HT-29 (cell line): ENCODE measurements around the gene RASA3. TPM values are rescaled to one million over a fixed set of nuclear protein-coding genes. Genes with fewer than 3 reads are reported as not detected.
"Not testable (repeated sequence)": the region's sequence is repeated elsewhere in the genome, so short reads cannot be mapped to it uniquely, and the experiment has no call there.

Experiments used
- DNase-seq: peaks from one replicate; pipeline ENCODE4 v3.0.0-alpha.2; 2015; ENCODE audit warnings: low spot score
- total RNA-seq: library from RNA; depleted of rRNA; stranded (reverse); fragments of >200 nt; shearing (Covaris generic); gene quantifications from 2 replicates; pipeline ENCODE4 v1.2.3, GENCODE V29; 2014; rRNA removed

RASA3 gene, protein sequence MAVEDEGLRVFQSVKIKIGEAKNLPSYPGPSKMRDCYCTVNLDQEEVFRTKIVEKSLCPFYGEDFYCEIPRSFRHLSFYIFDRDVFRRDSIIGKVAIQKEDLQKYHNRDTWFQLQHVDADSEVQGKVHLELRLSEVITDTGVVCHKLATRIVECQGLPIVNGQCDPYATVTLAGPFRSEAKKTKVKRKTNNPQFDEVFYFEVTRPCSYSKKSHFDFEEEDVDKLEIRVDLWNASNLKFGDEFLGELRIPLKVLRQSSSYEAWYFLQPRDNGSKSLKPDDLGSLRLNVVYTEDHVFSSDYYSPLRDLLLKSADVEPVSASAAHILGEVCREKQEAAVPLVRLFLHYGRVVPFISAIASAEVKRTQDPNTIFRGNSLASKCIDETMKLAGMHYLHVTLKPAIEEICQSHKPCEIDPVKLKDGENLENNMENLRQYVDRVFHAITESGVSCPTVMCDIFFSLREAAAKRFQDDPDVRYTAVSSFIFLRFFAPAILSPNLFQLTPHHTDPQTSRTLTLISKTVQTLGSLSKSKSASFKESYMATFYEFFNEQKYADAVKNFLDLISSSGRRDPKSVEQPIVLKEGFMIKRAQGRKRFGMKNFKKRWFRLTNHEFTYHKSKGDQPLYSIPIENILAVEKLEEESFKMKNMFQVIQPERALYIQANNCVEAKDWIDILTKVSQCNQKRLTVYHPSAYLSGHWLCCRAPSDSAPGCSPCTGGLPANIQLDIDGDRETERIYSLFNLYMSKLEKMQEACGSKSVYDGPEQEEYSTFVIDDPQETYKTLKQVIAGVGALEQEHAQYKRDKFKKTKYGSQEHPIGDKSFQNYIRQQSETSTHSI
- total RNA-seq = 24.9 and 25.1 TPM in 2 replicates

DNA sequence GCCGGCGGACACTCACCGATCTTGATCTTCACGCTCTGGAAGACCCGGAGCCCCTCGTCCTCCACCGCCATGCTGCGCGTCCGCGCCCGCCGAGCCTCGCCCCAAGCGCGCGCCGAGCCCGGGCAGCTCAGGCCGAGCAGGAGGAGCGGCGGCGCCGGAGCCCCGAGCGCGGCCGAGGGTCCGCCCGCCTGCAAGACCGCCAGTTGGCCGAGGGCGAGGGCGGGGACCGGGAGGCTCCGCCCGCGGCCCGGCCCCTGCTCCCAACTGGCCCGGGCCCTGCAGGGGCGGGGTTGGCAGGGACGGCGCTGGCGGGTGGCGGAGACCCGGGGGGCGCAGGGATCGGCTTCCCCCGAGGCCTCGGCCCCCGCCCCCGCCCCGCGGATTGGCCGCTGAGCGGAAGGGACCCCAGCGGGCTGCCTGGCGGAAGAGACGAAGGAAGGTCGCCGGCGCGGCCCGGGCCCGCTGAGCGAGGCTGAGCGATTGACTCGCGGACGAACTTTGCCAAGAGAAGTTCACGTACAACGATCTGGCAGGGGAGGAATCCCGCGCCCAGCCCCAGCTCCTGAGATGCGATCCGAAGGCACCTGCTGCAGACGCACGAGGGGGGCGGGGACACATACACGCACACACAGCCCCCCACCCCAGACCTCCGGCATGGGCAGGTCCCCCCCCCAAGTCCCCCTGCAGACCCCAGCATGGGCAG is at the start of gene RASA3:
Gene RASA3 (minus strand): TSS at position 205 of the 703 bp plus-strand sequence. CDS start 134 bp downstream, at position 71.
- peak; percentile 91 for DNase-seq

DNA sequence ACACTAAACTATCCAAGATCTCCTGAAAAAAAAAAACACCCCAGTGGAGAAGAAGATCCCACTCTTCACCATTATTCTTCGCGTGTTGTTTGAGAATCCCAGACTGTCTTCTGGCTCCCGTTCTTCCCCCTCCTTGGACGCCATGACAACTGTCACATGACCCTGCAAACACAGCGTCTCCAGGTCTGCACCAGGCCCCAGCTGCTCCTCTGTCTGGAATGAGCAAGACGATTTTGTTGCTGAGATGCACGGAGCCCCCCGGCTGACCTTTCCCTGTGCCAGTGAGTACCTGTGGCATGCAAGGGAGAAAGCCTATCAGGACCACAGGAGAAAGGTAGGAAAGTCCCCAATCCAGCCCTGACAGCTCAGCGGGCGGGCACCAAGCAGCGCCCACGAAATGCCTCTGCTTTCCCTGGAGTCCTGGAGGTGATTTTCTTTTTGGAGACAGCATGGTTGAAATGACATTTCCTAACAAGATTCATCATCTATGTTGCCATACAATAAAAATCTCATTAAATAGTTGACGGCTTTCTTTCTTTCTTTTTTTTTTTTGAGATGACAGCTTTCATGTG is 46.8 kb upstream of the RASA3 start, which contains the start of gene CFAP97D2:
Gene CFAP97D2 (plus strand): TSS at position 171 of the 572 bp plus-strand sequence. CDS start 74 bp downstream, at position 245.
- DNase-seq = no peak

DNA sequence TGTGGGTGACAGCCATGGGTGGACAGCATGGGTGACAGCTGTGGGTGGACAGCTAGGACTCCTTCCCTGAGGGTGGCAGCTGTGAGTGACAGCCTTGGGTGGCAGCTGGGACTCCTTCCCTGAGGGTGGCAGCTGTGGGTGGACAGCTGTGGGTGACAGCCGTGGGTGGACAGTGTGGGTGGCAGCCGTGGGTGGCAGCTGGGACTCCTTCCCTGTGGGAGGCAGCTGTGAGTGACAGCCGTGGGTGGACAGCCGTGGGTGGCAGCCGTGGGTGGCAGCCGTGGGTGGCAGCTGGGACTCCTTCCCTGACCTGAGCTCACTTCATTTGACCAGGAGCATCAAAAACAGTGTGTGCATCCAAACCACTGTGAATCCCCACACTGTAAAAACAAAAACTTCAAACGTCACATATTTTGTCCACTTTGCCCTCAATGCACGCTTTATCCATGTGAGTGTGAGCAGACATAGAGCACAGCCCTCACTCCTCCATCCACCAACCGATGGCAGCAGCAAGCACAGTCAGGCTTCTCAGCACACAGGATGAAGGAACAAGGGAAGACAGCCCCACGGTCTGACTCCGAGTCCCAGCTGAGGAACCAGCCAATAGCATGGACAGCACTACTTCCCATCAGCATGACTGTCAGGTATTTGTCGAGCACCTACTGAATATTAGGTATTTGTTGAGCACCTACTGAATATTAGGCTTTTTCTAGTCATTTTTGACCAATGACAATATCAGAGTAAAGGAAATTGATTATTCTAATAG is 45.0 kb upstream of the RASA3 start:
- no peak for DNase-seq

DNA sequence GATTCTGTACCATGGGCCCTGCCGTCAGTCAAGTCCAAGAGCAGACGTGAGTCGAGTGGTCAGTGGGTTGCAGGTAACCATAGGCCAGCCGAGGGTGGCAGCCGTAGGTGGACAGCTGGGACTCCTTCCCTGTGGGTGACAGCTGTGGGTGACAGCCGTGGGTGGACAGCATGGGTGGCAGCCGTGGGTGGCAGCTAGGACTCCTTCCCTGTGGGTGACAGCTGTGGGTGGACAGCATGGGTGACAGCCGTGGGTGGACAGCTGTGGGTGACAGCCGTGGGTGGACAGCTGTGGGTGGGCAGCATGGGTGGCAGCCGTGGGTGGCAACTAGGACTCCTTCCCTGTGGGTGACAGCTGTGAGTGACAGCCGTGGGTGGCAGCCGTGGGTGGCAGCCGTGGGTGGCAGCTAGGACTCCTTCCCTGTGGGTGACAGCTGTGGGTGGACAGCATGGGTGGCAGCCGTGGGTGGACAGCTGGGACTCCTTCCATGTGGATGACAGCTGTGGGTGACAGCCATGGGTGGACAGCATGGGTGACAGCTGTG is 44.0 kb upstream of the RASA3 start:
- not testable (repeated sequence) for DNase-seq

DNA sequence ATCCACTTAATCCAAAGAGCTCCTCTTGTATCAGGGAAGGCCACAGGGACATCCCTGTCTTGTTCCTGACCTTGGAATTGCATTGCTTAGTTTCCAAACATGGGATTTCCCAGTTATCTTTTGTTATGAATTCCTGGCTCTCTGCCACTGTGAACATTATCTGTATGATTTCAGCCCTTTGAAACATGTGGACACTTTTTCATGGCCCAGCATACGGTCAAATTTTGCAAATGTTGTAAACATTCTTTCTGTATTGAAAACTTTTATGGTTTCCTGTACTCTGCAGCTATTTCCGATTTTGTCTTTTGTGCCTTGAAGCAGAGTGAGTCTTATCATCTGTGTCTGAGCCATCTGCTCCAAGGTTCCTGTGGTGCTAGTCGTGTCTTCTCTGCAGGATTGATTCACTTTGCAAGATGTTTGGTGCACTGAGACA is 42.1 kb upstream of the RASA3 start:
- no peak for DNase-seq

DNA sequence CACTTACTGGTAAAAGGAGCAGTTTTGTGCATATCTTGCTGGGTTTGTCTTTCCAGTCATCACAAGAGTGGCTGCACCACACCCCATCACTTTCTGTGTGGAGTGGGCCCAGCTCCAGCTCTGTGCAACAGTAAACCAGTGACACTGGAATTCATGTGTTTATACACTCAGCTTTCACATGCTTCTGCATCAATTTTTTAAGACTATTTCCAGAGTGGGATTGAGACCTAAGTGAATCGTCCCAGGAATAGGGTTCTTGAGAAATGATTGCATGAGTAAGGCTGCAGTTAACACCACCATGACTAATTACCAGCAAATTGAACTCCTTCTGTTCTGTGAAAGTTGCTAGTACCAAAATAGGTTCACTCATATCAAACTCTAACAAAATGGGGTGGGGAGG is 41.3 kb upstream of the RASA3 start:
- DNase-seq = no peak

DNA sequence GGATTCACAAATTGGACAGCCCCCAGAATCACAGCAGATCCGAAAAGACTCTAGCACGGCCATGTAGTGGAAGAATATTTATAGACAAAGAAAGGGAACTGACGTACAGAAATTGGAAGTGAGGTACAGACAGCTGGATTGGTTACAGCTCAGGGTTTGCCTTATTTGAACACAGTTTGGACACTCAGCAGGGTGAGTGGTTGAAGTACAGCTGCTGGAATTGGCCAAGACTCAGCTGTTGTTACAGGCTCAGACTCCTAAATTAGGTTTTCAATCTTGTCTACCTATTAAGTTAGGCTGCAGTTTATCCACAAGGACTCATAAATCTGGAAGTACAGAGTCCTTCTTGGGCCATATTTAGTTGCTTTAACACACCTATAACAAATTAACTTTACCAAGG is 40.8 kb upstream of the RASA3 start:
- no peak for DNase-seq

DNA sequence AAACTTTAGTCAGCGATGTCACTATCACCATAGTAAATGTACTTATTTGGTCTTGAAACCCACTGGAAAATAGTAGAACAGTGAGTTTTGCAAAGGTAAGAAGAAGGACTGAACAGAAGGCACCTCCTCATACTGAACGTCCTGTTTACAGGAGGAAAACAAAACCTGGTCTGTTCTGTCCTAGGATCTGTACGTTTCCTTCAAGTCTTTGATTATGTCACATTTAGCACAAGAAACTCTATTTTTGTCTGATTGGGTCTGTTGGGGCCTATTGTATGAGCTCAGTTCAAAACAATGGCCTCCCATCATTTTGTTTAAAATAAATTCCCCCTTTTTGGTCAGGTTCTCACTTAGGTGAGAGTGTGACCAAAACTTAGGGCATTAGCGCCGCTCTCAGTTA is 35.5 kb upstream of the RASA3 start:
- no peak for DNase-seq

DNA sequence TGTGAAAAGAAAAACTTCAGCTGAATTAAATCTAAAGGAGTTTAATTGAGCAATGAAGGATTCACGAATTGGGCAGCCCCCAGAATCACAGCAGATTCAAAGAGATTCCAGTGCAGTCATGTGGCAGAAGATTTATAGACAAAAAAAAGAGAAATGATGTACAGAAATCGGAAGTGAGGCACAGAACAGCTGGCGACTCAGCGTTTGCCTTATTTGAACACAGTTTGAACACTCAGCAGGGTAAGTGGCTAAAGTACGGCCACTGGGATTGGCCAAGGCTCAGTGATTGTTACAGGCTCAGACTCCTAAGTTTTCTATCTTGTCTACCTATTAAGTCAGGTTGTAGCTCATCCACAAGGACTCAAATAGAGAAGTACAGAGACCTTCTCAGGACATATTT is 35.0 kb upstream of the RASA3 start:
- no peak for DNase-seq

DNA sequence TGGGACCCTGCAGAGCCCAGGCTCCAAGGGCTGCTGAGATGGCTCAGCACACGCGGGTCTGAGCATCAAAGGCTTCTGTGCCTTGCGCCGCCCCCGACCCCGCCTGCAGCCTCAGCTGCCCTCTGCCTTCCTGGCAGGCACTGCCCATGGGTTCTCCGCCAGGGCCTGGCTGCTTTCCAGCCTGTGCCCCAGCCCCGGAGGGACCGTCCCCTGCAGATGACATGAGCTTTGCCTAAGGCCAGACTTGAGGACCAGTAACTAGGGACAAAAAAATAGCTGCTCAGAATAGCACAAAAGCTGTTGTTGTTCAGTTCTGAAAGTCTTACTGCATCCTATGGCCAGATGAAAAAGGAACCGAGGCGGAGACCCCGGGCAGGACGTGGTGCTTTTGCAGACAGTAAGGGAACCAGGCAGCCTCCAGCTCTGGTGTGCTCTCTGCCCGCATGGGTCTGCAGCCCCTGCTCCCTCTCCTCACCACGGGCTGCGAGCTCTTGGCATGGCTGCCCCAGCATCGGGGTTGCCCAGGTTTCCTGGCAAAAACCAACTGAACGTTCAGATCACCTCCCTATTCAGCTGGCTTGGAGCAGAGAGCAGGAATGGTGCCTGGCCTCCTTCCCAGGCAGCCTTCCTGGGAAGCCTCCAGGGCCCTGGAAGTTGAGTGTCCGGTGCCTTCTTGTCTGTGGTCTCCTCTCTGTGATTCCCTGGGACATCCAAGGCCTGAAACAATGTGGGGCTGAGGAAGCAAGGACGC is 34.1 kb upstream of the RASA3 start:
- DNase-seq = no peak

DNA sequence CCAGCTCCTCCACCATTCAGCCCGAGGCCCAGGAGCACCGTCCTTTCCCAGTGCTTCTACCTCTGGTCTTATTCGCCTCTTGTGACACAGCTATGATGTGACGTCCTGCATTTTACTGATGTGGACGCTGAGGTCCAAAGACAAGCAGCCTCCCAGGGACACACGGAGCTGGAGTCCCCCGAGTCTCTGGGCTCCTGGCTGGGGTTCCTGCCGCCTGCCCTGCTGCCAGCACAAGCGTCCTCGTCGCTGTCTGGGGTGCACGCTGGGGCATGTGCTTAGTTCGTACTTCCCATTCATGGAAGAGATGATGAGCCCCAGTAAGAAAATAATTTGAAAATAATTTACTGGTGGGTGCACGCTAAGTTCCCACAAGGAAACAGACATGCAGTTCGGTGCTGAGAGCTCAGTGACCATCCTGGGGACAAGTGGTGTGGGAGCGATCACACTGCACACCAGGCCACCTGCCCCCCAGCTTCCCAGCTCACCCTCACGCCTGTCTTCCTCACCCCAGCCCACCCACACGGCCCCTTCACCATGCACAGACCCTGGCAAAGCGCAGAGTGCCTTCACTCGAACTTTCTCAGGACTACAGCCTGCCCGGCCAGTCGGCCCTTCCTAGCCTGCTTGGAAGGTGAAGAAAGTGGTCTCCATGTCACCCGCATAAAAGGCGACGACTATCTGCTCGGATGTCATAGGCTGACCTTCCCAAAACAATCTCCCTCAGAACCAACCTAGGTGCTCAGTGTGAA is 32.4 kb upstream of the RASA3 start:
- no peak for DNase-seq

DNA sequence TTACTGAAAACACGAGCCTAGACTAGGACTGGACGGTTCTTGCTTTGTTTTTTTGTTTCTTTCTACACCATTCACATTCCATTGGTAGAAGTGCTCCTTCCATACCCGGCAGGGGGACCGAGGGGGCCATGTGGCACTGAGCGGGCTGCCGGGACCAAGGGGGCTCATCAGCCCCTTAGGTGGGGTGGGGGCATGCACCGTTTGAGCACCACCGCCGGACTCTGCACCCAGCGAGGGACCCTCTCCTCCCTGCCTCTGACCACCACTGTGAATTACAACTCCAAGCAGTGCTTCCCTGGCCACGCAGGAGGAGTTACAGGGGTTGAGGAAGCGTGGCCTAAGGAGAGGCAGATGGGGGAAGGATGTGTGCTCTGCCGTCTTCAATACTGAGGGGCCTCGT is 31.6 kb upstream of the RASA3 start:
- no peak for DNase-seq

DNA sequence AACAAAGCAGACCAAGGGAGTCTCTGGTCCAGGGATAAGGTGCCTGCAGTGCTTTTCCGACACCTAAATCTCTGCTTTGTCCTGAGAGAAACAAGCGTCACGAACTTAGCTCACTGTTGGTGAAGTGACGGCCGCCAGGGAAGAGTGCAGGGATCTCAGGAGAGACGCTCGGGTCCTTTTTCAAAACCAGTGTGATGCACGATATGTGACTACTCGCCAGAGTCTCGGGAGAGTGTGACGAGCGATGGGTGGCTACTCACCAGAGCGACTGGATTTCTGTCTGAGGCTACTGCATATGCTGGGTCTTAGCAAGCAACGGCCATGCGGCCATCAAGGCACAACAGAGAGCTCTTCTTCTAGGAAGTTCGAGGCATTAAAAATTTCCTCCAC is 30.1 kb upstream of the RASA3 start:
- no peak for DNase-seq

DNA sequence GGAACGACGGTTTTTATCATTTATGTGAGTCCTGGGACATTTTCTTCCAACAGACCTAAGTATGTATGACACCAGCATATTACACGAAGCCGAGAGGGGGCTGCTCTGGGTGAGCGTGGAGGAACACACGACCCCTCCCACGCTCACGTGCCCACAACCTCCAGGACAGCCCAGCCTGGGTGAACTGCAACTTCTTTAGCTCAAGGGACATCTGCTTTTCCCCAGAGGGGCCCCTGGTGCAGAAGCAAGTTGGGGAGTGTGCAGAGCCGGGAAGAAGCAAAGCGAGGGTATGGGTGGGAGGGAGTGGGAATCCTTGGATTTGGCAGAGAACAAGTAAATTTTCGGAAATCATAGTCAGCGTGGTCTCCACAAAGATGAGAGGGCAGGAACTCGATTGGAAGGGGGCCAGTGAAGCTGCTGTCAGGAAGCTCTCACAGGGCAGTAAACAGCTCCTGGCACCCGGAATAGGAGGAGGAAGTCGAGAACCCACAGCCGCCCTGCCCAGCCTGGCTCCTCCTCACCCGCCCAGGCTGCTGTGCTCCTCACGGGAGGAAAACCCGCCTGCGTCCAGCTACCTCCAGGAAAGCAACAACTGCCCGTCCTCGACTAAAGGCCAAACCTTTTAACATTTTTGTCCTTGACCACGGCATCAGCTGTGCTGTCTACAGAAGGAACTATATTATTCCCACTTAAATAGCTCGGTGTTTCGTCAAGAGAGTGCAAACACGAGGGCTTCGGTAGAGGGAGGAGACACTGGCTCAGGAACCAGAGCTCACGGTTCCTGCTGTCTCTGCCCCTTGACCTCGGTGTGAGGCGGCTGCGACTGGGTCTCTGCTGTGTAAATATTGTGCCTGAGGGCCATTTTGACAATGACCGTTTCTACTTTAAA is 29.5 kb upstream of the RASA3 start:
- peak; percentile 65 for DNase-seq

DNA sequence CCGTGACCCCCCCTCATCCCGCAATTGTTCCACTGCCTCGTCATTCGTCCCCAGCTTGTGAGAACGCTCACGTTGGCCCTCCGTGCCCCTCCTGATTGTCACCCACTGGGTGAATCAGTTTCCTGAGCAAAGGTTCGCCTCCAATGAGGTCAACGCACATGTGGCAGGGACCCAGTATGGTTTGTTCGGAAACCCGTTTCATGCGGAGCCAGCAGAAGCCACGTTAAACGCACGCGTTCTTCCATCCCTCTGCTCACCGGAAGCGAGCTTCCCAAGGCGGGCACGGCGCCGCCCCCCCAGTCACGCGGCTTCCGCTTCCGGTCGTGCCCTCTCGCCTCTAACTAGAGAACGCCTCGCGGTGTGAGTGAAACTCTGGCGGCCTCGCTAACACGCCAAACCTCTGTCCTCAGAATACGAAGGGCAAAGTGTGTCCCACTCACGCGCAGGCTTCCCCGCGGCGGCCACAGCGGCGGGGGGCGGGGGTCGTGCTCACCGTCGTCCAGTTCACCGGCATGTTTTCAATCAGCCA is 28.7 kb upstream of the RASA3 start:
- no peak for DNase-seq

DNA sequence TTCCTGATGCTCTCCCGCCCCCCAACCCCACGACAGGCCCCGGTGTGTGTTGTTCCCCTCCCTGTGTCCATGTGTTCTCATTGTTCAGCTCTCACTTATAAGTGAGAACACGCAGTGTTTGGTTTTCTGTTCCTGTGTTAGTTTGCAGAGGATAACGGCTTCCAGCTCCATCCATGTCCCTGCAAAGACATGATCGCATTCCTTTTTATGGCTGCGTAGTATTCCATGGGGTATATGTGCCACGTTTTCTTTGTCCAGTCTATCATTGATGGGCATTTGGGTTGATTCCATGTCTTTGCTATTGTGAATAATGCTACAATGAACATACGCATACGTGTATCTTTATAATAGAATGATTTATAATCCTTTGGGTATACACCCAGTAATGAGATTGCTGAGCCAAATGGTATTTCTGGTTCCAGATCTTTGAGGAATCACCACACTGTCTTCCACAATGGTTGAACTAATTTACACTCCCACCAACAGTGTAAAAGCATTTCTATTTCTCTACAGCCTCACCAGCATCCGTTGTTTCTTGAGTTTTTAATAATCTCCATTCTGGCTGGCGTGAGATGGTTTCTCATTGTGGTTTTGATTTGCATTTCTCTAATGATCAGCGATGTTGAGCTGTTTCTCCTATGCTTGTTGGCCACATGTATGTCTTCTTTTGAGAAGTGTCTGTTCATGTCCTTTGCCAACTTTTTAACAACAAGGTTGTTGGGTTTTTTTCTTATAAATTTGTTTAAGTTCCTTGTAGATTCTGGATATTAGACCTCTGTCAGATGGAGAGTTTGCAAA is 26.6 kb upstream of the RASA3 start:
- not testable (repeated sequence) for DNase-seq
